H9 (cell line): ENCODE measurements around the gene BNIP5. TPM values are rescaled to one million over a fixed set of nuclear protein-coding genes. Genes with fewer than 3 reads are reported as not detected.

ENCODE experiments used
- DNase-seq: peaks from one replicate; pipeline ENCODE4 v3.0.0-alpha.2; 2017
- H2AFZ ChIP-seq: one replicate; pipeline ENCODE4 v1.6.1; 2013; ENCODE audit warnings: mild to moderate bottlenecking, low read length, control low read depth, moderate library complexity
- H2AK5ac ChIP-seq: 2 replicates; pipeline ENCODE4 v1.6.1; 2013; ENCODE audit warnings: low read length, control low read depth, mixed read lengths; ENCODE audit not compliant: insufficient read length
- H2BK120ac ChIP-seq: one replicate; pipeline ENCODE4 v1.6.1; 2013; ENCODE audit warnings: low read depth, mild to moderate bottlenecking, low read length, control low read depth, inconsistent platforms; ENCODE audit not compliant: poor library complexity, severe bottlenecking
- H2BK12ac ChIP-seq: 2 replicates; pipeline ENCODE4 v1.6.1; 2013; ENCODE audit warnings: low read length, control low read depth, mixed read lengths, low read depth; ENCODE audit not compliant: insufficient read length
- H2BK15ac ChIP-seq: 2 replicates; pipeline ENCODE4 v1.6.1; 2013; ENCODE audit warnings: low read depth, low read length, control low read depth
- H2BK20ac ChIP-seq: one replicate; pipeline ENCODE4 v1.6.1; 2013; ENCODE audit warnings: low read depth, mild to moderate bottlenecking, low read length, control low read depth, inconsistent platforms; ENCODE audit not compliant: poor library complexity, severe bottlenecking
- H2BK5ac ChIP-seq: 2 replicates; pipeline ENCODE4 v1.6.1; 2013; ENCODE audit warnings: low read length, control low read depth, mixed read lengths; ENCODE audit not compliant: insufficient read length
- H3K14ac ChIP-seq: 2 replicates; pipeline ENCODE4 v1.6.1; 2013; ENCODE audit warnings: low read length, control low read depth; ENCODE audit not compliant: insufficient read depth
- H3K18ac ChIP-seq: 2 replicates; pipeline ENCODE4 v1.6.1; 2013; ENCODE audit warnings: low read depth, mild to moderate bottlenecking, mixed read lengths, low read length, control low read depth; ENCODE audit not compliant: insufficient read length
- H3K23ac ChIP-seq: 2 replicates; pipeline ENCODE4 v1.6.1; 2013; ENCODE audit warnings: low read length, control low read depth, mixed read lengths, low read depth; ENCODE audit not compliant: insufficient read length
- H3K23me2 ChIP-seq: 2 replicates; pipeline ENCODE4 v1.6.1; 2013; ENCODE audit warnings: low read depth, mild to moderate bottlenecking, mixed read lengths, low read length, control low read depth; ENCODE audit not compliant: insufficient read length, poor library complexity, severe bottlenecking
- H3K27ac ChIP-seq: 2 replicates; pipeline ENCODE4 v1.5.1; 2013; ENCODE audit warnings: low read length, control low read depth, mixed read lengths, low read depth; ENCODE audit not compliant: insufficient read length
- H3K27me3 ChIP-seq: 2 replicates; pipeline ENCODE4 v1.6.1; 2013; ENCODE audit warnings: low read length, control low read depth, inconsistent platforms; ENCODE audit not compliant: insufficient read depth
- H3K4ac ChIP-seq: 2 replicates; pipeline ENCODE4 v1.6.1; 2013; ENCODE audit warnings: low read depth, mild to moderate bottlenecking, control low read depth, inconsistent platforms, low read length, moderate library complexity
- H3K4me1 ChIP-seq: 2 replicates; pipeline ENCODE4 v1.6.1; 2013; ENCODE audit warnings: low read length, control low read depth, inconsistent platforms; ENCODE audit not compliant: insufficient read depth
- H3K4me2 ChIP-seq: 2 replicates; pipeline ENCODE4 v1.6.1; 2013; ENCODE audit warnings: low read length, control low read depth, mixed read lengths; ENCODE audit not compliant: insufficient read length, insufficient read depth
- H3K56ac ChIP-seq: 2 replicates; pipeline ENCODE4 v1.6.1; 2013; ENCODE audit warnings: low read depth, mild to moderate bottlenecking, mixed read lengths, low read length, control low read depth; ENCODE audit not compliant: insufficient read length
- H3K79me1 ChIP-seq: 2 replicates; pipeline ENCODE4 v1.6.1; 2013; ENCODE audit warnings: low read depth, mild to moderate bottlenecking, moderate library complexity, low read length, control low read depth, inconsistent platforms; ENCODE audit not compliant: insufficient read depth, poor library complexity, severe bottlenecking
- H3K79me2 ChIP-seq: 2 replicates; pipeline ENCODE4 v1.6.1; 2013; ENCODE audit warnings: low read length, control low read depth, inconsistent platforms; ENCODE audit not compliant: insufficient read depth
- H3K9ac ChIP-seq: 2 replicates; pipeline ENCODE4 v1.6.1; 2013; ENCODE audit warnings: low read length, control low read depth, mixed read lengths; ENCODE audit not compliant: insufficient read length; ENCODE audit errors: extremely low read depth
- H3K9me3 ChIP-seq: one replicate; pipeline ENCODE4 v1.6.1; 2013; ENCODE audit warnings: low read depth, low read length, inconsistent platforms; ENCODE audit not compliant: control insufficient read depth
- H3T11ph ChIP-seq: one replicate; pipeline ENCODE4 v1.6.1; 2013; ENCODE audit warnings: mild to moderate bottlenecking, low read length, control low read depth, inconsistent platforms
- H4K20me1 ChIP-seq: one replicate; pipeline ENCODE4 v1.6.1; 2013; ENCODE audit not compliant: control insufficient read depth, insufficient read length, insufficient read depth
- H4K5ac ChIP-seq: 2 replicates; pipeline ENCODE4 v1.6.1; 2013; ENCODE audit warnings: low read depth, mild to moderate bottlenecking, mixed read lengths, low read length, control low read depth; ENCODE audit not compliant: insufficient read length
- H4K8ac ChIP-seq: replicated peaks from 2 replicates; pipeline ENCODE4 v1.6.1; 2013; ENCODE audit warnings: low read length, control low read depth, mixed read lengths, low read depth; ENCODE audit not compliant: insufficient read length
- H4K91ac ChIP-seq: 2 replicates; pipeline ENCODE4 v1.6.1; 2013; ENCODE audit warnings: low read depth, mild to moderate bottlenecking, moderate library complexity, mixed read lengths, low read length, control low read depth; ENCODE audit not compliant: insufficient read length
- H3K27ac Mint-ChIP-seq, 3 experiments: 2 replicates in 2 of 3; 3 replicates in 1 of 3; pipeline ENCODE4 v1.8.0; 2020 to 2021; ENCODE audit warnings: mixed read lengths in 3 of 3, mild to moderate bottlenecking in 1 of 3, moderate library complexity in 1 of 3
- H3K27me3 Mint-ChIP-seq: 2 replicates; pipeline ENCODE4 v1.8.0; 2021; ENCODE audit warnings: low read depth, mild to moderate bottlenecking, moderate library complexity, mixed read lengths
- H3K36me3 Mint-ChIP-seq, 3 experiments: 2 replicates in 2 of 3; 3 replicates in 1 of 3; pipeline ENCODE4 v1.8.0; 2020 to 2021; ENCODE audit warnings: low read depth in 3 of 3, mixed read lengths in 3 of 3; ENCODE audit not compliant: insufficient read depth in 1 of 3
- H3K4me1 Mint-ChIP-seq, 2 experiments: 2 replicates each; pipeline ENCODE4 v1.8.0; 2020; ENCODE audit warnings: mixed read lengths in 2 of 2
- H3K4me3 Mint-ChIP-seq, 2 experiments: 2 replicates in 1 of 2; 3 replicates in 1 of 2; pipeline ENCODE4 v1.8.0; 2020 to 2021; ENCODE audit warnings: mild to moderate bottlenecking in 2 of 2, mixed read lengths in 2 of 2, moderate library complexity in 1 of 2
- H3K9me3 Mint-ChIP-seq, 2 experiments: 2 replicates in 1 of 2; 3 replicates in 1 of 2; pipeline ENCODE4 v1.8.0; 2020; ENCODE audit warnings: mild to moderate bottlenecking in 2 of 2, mixed read lengths in 2 of 2, moderate library complexity in 1 of 2
- WGBS: extraction: QIAGEN DNeasy Blood & Tissue Kit; methylation state at CpG from one replicate; pipeline ENCODE4 v1.1.7; 2013; ENCODE audit warnings: missing lambda C conversion rate, low lambda C conversion rate, mixed read lengths; ENCODE audit not compliant: insufficient read length; ENCODE audit errors: extremely low coverage; 5-methylcytosine and 5-hydroxymethylcytosine counted together
- total RNA-seq: library from RNA; stranded (reverse); gene quantifications from 2 replicates; pipeline ENCODE4 v1.2.1, GENCODE V29; 2021
- TF ChIP-seq, protein P1 (sequence below): fragments of 200-600 bp; sonication (generic); conservative IDR thresholded peaks from 3 replicates; pipeline ENCODE4 v1.8.0; 2021; ENCODE audit warnings: antibody characterized with exemption, mild to moderate bottlenecking

The BNIP5 gene
- total RNA-seq, 1 experiment from 2014 or later = not detected

DNA sequence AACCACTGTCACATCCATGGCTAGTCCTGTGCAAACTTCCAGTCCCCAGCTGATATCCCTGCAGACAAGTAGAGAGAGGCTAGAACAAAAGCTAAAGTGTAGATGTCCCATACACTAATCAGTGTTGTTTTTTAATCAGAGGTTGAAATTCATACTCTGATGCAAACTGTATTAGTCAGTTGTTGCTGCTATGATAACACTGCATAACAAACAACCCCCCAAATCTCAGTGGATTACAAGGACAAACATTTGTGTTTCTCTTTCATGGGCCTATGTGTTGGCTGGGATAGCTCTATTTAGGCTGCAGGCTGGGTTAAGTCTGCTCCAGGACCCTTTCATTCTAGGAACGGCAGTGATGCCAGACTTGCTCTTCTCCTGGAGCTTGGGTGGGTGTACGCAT is 26.8 kb downstream of the BNIP5 start:
- Mint-ChIP-seq H3K27me3 (peaks cover 3% of the 10 kb centered on the region), H3K4me1 (peaks cover 13 to 25% of the 10 kb centered on the region in 2 experiments), H3K36me3 (no peaks in the 10 kb centered on the region; a peak in 1 of 7 replicates), H3K27ac (no peak overlapping the region; a peak in 1 of 7 replicates), H3K9me3 (peaks cover 0 to 1% of the 10 kb centered on the region in 2 experiments; a peak in 1 of 5 replicates), H3K4me3 (no peak overlapping the region)
- DNase-seq = no peak
- no peaks in the 10 kb centered on the region for H3K79me2 ChIP-seq
- no peak overlapping the region for H2BK20ac ChIP-seq
- H4K8ac ChIP-seq = no peak overlapping the region
- H3K9me3 ChIP-seq = no peaks in the 10 kb centered on the region
- no peaks in the 10 kb centered on the region for H3K79me1 ChIP-seq
- H2BK12ac ChIP-seq = no peak overlapping the region
- no peak overlapping the region for H3K27ac ChIP-seq
- H3K14ac ChIP-seq = no peak overlapping the region
- no peaks in the 10 kb centered on the region for H3K23me2 ChIP-seq
- no peak overlapping the region for H3T11ph ChIP-seq
- no peaks in the 10 kb centered on the region for H3K4me1 ChIP-seq
- no peak overlapping the region for H3K56ac ChIP-seq
- H4K5ac ChIP-seq = no peak overlapping the region
- no CpG with 5 or more reads among the region's 2 CpGs for WGBS
- H3K27me3 ChIP-seq = no peaks in the 10 kb centered on the region
- no peak overlapping the region for H3K9ac ChIP-seq
- H2AFZ ChIP-seq = no peak overlapping the region
- no peak overlapping the region for H4K91ac ChIP-seq
- H4K20me1 ChIP-seq = no peaks in the 10 kb centered on the region
- H3K18ac ChIP-seq = no peak overlapping the region
- H3K23ac ChIP-seq = no peak overlapping the region
- no peak overlapping the region for H2AK5ac ChIP-seq
- no peak overlapping the region for H3K4me2 ChIP-seq
- no peak overlapping the region for H2BK5ac ChIP-seq
- TF ChIP-seq, protein P1, sequence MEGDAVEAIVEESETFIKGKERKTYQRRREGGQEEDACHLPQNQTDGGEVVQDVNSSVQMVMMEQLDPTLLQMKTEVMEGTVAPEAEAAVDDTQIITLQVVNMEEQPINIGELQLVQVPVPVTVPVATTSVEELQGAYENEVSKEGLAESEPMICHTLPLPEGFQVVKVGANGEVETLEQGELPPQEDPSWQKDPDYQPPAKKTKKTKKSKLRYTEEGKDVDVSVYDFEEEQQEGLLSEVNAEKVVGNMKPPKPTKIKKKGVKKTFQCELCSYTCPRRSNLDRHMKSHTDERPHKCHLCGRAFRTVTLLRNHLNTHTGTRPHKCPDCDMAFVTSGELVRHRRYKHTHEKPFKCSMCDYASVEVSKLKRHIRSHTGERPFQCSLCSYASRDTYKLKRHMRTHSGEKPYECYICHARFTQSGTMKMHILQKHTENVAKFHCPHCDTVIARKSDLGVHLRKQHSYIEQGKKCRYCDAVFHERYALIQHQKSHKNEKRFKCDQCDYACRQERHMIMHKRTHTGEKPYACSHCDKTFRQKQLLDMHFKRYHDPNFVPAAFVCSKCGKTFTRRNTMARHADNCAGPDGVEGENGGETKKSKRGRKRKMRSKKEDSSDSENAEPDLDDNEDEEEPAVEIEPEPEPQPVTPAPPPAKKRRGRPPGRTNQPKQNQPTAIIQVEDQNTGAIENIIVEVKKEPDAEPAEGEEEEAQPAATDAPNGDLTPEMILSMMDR = no peak
- H3K4ac ChIP-seq = no peak overlapping the region
- no peak overlapping the region for H2BK120ac ChIP-seq
- H2BK15ac ChIP-seq = no peak overlapping the region
